ENCODE measurements around the gene ZFP30.
"Not testable (repeated sequence)": the region's sequence is repeated elsewhere in the genome, so short reads cannot be mapped to it uniquely, and the experiment has no call there.

ZFP30 gene

DNA sequence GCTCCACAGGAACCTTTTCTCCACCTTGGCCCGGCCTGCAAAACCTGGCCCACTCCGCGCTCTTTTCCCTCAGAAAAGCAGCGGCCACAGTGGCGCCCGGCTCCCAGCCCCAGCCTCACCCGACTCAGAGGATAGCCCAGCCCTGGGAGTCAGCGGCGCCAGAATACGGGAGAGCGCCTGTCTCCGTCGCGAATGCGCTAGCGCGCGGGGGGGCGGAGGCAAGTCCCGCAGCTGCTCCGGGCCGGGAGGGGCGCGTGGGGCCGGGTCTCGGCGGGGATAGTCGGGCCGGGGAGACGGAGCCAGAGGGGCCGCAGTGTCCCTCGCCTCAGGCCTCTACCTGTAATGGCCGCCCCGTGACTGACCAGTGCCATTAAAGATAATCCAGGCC, at the start of gene ZFP30:
Gene ZFP30, minus strand, starts transcription at position 165 of the 388 bp plus-strand sequence. CDS start 7,643 bp downstream, outside the sequence.
- peak; percentile 95 for DNase-seq

DNA sequence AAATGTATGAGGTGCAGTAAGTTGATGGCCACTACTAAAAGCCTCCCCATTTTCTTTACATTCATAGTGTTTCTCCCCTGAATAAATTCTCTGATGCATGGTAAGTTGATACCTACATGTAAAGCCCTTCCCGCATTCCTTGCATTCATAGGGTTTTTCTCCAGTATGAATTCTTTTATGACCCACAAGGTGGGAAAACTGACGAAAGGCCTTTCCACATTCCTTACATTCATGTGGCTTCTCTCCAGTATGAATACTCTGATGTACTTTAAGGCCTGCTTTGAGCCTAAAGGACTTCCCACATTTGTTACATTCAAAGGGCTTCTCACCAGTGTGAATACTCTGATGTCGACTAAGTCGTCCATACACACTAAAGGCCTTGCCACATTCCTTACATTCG, 43.8 kb upstream of the ZFP30 start:
- no peak for DNase-seq

DNA sequence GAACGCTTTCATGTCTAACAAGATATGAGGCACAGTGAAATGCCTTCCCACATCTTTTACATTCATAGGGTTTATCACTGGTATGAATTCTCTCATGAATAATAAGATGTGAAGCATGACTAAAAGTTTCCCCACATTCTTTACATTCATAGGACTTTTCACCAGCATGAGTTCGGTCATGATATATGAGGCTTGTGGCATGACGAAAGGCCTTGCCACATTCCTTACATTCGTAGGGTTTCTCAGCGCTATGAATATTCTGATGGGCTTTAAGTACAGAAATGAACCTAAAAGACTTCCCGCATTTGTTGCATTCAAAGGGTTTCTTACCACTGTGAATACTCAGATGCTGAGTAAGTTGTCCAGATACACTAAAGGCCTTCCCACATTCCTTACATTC, 43.0 kb upstream of the ZFP30 start:
- DNase-seq: no peak

DNA sequence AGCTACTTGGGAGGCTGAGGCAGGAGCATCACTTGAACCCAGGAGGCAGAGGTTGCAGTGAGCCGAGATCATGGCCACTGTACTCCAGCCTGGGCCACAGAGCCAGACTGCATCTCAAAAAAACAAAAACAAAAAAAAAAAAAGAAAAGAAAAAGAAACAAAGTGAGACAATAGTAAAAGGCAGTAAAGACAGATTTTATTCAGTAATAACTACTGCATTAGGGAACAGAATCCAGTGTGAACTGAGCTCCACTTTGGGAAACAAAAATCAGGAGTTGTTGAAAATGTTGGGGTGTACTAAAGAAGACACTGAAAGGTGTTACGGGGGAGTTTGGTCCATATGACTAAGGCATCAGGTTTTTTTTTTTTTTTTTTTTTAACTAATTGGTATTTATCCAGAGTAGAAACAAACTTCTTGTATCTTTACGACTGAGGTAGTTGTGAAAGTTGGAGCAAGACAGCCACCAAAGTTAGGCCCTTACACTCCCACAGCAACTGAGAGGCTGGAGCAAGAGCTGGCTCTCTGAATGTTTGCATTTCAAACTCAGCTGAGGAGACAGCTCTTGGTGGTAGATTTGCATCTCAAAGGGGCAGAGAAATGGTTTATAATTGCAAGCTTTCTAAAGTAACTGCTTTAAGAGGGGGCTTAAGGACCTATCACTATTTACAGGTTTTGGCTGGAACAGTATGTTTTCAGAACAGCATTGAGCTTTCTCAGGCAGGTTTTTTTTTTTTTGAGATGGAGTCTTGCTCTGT, 40.1 kb upstream of the ZFP30 start:
- no peak for DNase-seq

DNA sequence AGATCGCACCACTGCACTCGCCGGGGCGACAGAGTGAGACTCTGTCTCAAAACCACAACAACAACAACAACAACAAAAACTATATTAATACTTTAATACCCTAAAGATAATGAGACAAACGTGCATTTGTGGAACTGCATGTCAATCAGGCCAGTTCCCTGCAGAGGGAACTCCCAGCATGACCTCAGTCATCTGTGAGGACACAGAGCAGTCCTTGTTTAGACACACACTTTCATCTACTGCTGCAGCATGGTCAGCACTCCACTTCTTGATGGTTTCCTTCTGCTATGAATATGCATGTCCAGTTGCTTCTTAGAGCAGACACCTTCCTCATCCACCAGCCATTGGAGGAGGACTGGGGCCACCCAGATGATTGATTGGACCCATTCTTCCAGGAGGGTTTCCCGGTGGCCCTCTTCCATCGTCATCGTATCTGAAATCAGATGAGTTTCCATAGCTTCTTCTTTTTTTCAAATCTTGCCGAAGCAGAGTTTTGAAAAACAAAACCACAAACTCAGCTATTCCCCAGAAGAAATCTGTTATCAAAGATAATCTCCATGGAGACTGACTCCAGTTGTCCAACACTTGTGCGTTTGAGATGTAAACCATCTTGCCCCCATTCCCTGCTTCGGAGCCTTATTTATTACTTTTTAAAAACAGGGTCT, 37.8 kb upstream of the ZFP30 start:
- peak; percentile 9 for DNase-seq

DNA sequence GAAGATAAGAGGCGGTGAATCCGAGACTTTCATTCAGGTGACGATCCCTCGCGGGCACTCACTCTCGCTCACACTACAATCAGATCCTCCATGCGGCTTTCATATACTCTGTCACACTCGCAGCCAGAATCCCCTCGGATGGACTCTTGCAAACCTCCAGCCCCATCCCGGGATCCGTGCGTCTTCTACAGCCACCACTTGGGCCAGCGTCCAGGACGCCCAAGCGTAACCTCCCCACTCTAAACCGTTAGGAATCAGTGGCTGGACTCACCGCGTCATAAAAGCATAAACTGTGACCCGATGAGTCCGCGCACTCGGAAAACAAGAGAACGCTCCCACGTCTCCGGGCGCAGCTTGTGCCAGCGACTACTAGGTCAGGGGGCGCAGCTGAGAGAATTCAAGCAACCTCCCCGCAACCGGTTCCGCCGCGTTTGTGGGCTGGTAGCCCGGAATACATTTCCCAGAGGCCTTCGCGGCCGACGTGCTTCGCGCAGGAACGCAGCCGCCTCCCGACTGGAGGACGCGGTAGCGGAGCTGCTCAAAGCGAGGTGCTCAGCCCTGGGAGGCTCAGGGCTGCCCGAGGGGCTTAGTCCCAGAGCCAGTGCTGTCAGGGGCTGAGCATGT, 36.7 kb upstream of the ZFP30 start:
- peak; percentile 96 for DNase-seq

DNA sequence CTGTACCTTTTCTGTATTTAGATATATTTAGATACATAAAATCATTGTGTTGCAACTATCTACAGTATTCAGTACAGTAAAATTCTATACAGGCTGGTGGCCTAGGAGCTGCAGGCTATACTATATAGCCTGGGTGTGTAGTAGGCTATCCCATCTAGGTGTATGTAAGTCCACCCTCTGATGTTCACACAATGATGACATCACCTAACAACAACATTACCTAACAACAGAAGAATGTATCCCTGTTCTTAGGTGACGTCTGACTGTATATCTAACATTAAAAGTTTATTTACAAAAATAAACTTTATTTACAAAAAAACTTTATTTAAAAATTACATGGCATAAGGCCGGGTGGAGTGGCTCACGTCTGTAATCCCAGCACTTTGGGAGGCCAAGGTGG, 28.3 kb upstream of the ZFP30 start:
- no peak for DNase-seq

DNA sequence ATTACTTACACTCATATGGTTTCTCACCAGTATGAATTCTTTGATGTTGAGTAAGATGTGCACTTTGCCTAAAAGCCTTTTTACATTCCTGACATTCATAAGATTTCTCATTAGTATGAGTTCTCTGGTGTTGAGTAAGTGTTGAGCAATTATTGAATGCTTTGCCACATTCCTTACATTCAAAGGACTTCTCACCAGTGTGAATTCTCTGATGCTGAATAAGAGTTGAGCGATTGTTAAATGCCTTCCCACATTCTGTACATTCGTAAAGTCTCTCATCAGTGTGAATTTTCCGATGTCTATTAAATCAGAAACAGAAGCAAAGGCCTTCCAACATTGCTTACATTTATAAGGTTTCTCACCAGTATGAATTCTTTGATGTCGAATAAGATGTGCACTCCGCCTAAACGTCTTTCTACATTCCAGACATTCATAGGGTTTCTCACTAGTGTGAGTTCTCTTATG, 14.2 kb upstream of the ZFP30 start:
- no peak for DNase-seq

DNA sequence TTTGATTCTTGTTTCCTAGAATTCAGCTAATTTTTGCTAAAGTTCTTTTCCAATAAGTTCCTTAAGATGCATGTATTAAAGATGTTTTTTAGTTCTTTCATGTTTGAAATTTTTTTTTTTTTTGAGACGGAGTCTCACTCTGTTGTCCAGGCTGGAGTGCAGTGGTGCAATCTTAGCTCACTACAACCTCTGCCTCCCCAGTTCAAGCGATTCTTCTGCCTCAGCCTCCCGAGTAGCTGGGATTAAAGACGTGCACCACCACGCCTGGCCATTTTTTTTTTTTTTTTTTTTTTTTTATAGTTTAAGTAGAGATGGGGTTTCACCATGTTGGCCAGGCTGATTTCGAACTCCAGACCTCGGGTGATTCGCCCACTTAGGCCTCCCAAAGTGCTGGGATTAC, 1.9 kb upstream of the ZFP30 start:
- DNase-seq: not testable (repeated sequence)

DNA sequence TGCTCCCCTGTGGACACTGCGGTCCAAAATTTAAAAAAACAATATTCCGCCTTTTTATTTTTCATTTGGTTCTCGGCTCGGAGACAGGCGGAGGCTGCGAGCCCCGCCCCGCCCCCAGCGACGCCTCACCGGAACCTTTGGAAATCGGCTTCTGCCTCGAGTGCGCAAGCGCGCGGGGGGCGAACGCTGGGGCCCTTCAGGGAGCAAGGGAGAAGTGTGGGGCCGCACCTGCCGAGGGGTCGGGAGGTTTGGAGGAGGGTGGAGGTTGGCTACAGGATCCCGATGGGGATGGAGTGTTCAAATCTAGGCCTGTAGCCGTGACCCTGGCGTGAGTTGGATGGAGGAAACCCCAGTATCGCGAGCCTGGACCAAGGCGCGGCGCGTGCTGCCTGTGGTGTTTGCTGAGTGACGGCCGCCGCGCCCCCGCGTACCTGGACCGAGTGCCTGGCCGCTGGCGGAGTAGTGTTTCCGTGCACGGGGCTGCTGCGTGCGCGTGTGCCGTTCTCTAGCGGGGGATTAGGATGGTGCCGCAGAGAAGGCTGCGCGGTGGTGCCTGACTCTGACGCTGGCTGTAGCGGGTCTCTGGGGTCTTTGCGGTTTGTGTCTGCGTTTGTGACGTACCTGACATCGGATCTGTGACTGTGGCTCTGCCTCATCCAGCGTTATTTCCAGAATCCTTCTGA, 565 bp upstream of the ZFP30 start:
- peak; percentile 98 for DNase-seq

DNA sequence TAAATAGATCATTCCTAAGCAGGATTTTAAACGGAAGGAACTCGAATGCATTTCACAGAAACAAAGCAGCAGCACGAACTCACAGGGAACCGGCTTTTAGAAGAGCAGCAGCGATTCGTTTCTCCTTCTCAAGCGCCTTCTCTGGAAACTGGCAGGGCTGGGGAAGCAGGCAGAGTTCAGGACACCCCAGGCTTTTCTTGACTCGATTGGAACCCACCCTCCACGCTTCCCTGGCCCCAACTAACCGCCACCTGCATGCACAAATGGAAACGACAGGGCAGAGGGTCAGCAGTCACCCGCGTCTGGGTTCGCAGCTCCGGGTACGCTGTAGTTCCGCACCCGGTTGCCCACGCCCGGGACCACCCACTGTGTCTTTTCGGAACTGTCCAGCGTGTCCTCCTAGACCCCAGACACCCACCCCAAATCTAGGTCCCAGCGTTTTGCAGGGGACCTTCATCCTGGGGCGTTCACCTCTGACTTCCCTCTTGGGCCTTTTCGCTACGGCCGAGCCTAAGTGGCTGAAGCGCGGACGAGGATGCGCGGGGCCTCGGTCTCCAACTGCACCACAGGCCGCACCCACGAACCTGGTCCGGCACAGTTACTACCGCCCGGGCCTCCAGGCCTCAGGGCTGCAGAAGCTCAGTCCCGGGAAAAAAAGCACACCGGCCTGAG, 500 bp downstream of the ZFP30 start:
- DNase-seq: peak; percentile 95

DNA sequence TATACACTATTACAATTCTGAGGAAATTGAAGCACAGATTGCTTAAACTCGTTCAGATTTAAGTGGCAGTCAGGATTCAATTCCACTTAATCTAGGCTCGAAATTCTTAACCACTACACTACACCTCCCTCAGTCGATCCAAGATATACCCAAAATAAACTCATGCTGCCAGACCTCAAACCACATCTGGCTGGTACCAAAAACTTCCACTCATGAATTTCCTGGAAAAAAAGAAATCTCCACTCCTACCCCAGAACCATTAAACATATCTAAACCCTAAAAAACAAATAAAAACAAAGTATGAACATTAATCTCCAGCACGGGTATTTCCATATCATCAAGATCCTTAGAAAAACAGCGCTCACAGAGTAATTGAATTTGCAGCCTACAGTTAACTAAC, 1.1 kb downstream of the ZFP30 start:
- DNase-seq: no peak

DNA sequence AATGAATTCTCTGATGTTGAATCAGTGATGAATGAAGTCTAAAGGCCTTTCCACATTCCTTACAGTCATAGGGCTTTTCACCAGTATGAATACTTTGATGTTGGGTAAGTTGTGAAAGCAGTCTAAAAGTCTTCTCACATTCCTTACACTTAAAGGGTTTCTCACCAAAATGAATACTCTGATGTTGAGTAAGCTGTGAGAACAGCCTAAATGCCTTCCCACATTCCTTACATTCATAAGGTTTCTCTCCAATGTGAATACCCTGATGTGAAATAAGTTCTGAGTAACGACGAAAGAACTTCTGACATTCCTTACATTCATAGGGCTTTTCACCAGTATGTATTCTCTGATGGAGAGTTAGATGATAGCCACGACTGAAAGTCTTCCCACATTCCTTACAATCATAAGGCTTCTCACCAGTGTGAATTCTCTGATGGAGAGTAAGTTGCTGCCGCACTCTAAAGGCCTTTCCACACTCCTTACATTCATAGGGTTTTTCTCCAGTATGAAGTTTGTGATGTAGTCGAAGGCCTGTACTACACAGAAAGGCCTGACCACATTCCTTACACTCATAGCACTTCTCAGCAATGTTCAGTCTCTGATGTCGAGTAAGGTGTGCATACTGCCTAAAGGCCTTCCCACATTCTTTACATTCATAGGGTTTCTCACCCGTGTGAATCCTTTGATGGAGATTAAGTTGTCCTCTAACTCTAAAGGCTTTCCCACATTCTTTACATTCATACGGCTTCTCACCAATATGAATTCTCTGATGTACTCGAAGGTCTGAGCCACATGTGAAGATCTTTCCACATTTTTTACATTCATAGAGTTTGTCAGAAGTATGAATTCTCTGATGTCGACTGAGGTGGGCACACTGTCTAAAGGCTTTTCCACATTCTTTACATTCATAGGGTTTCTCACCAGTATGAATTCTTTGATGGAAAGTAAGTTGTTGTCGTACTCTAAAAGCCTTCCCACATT, 19.9 kb downstream of the ZFP30 start:
- DNase-seq: no peak

DNA sequence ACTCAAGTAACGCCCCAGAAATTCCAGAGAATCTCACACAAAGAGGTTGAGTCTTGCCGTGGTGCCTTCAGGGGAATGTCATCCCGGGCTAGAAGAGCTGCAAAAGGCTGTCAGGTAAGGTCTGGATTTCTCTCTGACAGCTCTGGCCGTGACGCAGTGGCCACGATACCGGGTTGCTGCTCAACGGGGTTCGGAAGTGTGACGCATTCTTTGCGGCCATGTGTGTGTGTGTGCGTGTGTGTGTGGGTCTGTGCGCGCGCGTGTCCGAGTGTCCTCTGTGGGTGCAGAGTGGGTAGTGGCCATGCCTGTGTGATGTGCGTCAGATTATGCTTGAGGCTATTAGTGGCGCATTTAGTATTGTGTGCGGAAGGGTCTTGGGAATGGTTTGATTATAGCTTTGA, 60.3 kb downstream of the ZFP30 start:
- DNase-seq: no peak

DNA sequence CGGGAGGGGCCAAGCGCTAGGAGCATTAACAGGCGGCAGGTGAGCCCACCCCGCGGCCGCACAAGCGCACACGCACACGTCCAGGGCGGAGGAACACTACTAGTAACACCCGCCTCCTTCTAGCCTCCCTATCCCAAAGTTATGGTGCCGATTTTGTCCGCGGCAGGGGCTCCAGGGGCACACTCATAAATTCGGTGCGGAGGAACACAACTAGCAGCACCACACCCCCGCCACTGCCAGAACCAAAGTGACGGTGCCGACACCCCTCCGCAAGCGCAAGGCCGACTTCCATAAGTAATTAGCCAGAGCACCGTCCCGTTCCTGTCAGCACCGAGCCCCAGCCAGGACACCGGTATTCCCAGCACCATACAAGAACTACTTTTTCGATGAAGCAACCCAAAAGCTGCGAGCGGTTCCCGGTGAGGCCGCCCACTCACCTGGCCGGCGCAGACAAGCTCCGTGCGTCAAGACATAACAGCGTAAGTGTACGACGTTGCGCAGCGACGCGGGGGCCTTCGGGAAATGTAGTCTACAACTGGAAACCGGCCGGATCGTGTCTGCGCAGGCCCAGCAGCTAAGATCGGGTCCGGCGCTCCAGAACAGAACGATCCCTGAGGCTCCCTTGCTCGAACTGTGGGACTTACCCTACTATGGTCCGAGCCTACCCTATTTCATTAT, 60.8 kb downstream of the ZFP30 start, which contains the start of the genes ZNF540 and ZNF571:
Gene ZNF540, plus strand, starts transcription at position 573 of the 678 bp plus-strand sequence. CDS start 3,572 bp downstream, outside the sequence.
Gene ZNF571, minus strand, starts transcription at position 489 of the 678 bp plus-strand sequence. CDS start 8,116 bp downstream, outside the sequence.
- DNase-seq: peak; percentile 97

DNA sequence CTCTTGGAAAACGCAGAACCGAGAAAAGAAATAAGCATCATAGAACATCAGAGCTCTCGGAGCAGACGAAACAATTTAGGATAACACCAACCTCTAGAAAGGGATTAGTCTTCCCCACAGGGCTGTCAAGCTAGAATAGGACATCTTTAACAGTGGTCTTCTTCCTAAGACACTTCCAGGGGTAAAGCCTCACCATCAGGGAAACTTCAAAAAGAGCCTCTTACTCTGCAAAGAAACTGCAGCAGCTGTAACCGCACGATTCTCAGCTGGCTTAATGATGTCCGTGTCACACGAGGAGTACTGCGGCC, 61.3 kb downstream of the ZFP30 start:
- no peak for DNase-seq

DNA sequence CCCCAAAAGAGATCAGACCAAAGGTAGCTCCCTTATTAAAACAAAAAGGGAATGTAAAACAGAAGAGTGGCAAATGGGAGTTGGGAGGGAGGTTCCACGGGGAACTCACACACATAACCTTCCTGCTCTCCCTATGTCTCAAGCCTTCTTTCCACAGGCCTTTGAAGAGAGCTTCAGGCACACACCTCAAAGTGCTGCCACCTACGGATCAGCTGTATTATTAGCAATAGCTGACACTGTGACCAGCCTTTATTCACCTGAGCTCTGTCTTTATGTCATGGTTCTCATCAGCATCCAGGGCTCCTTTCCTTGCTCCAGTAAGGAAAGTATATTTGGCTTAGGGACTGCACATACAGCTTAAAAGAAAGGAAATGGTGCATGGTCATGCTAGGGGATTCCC, 71.9 kb downstream of the ZFP30 start:
- DNase-seq: no peak

DNA sequence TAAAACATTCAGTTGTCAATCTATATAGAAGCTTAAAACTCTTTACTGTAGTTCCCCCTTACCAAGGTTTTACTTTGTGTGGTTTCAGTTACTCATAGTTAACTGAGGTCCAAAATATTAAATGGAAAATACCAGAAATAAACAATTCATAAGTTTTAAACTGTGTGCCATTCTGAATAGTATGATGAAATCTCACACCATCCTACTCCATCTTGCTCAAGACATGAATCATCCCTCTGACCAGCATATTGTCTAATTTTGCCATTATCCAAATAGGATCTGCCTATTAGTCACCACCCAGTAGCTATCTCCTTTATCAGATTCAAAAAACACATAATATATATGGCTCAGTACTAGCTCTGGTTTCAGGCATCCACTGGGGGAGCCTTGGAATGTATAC, 83.1 kb downstream of the ZFP30 start:
- DNase-seq: no peak

DNA sequence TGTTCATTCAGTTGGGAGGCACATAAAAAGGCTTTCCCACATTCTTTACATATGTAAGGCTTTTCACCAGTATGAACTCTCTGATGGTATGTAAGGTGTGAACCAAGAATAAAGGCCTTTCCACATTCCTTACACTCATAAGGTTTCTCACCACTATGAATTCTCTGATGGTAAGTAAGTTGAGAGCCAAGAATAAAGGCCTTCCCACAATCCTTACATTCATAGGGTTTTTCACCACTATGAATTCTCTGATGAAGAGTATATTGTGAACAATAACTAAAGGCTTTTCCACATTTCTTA, 89.9 kb downstream of the ZFP30 start:
- DNase-seq: no peak

DNA sequence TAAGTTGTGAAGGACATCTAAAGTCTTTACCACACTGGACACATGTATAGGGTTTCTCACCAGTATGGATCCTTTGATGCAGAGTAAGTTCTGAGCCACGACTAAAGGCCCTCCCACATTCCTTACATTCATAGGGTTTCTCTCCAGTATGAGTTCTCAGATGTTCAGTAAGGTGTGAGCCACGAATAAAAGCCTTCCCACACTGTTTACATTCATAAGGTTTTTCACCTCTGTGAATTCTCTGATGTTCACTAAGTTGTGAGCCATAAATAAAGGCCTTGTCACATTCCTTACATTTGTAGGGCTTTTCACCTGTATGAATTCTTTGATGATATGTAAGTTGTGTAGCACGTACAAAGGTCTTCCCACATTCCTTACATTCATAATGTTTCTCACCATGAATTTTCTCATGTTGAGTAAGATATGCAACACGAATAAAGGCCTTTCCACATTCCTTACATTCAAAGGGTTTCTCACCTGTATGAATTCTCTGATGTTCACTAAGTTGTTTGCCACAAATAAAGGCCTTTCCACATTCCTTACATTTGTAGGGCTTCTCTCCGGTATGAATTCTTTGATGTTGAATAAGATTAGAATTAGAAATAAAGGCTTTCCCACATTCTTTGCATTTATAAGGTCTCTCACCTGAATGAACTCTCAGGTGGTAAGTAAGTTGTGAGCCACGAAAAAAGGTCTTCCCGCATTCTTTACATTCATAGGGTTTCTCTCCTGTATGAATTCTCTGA, 90.5 kb downstream of the ZFP30 start:
- no peak for DNase-seq

Data from retina (tissue), 1 donor.